Stimulated activated CD4-positive, alpha-beta T cell treated with anti-CD3 and anti-CD28 coated beads, Interleukin-4, amount 100 ng/mL, for 4 hours (primary cell): ENCODE results near the gene PREX1.
"Not testable (repeated sequence)": the region's sequence is repeated elsewhere in the genome, so short reads cannot be mapped to it uniquely, and the experiment has no call there.

Experiments
- DNase-seq, 2 experiments: peaks; one replicate each; pipeline ENCODE4 v3.0.0-alpha.2; 2020

The PREX1 gene

DNA sequence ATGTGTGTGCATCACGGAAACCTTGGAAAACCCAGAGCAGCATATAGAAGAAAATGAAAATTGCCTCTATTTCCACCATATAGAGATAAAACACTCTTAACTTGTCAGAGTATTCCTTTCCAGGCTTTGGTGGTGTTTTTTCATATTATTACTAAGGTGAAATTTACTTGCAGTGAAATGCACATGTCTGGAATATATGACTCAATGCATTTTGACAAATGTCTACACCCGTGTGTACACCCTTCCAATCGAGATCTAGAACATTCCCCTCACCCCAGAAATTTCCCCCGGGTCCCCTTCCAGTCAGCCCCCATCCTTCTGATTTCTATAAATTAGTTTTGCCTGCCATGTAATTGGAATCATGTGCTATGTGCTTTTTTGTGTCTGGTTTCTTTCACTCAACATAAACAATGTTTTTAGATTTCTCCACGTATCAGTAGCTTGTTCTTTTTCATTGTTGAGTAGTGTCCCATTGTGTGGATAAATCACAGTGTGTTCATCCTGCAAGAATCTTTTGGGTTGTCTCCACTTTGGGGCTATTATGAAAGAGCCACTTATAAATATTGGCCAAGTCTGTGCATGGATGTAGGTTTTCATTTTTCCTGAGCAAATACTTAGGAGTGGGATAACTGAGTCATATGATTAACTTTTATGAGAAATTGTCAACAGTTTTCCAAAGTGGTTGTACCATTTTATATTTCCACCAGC, 19.9 kb upstream of the PREX1 start:
- DNase-seq: no peak

DNA sequence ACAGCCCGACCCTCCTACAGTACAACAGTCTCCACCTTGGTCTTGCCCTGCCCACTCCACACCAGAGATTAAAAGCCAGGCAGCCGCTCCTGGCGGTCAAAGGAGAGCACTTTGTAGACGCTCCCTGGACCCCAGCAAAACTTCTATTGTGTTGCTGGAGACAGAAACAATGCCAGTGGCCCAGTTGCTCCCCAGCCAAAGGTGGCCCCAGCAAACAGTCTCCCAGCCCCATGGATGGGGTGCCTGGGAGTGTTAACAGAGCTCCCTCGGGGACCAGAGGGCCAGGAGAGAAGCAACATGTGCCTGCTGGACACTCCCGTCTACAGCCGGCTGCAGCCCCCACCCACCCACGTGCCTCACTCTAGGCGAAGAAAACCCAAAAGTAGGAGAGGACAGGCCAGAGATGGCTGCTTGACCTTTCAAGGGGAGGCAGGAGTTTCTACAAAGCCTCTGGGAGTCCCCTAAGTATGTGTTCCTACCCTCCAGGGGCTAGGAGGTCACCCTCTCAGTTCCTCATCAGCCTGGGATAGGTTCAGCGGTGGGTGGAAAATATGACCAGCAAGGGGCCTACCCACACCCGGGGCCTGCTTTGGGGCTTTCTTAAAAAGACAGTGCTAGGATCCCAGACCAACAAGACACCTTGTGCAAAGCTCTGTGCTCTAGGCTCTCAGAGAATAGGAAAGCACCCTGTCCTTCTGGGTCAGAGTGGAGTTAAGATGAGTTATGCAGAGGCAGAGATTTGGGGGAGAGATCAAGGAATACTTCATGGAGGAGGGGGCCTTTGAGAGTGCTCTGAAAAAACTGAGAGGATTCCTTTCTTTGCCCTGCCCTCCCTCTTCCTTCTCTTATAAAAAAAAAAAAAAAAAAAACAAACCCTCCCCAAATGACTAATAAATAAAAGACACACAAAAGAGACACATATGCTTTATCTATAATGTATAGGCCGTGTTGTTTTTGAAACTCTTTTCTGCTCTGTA, 19.0 kb upstream of the PREX1 start:
- DNase-seq: peak in 1 of 2 experiments; percentile 34

DNA sequence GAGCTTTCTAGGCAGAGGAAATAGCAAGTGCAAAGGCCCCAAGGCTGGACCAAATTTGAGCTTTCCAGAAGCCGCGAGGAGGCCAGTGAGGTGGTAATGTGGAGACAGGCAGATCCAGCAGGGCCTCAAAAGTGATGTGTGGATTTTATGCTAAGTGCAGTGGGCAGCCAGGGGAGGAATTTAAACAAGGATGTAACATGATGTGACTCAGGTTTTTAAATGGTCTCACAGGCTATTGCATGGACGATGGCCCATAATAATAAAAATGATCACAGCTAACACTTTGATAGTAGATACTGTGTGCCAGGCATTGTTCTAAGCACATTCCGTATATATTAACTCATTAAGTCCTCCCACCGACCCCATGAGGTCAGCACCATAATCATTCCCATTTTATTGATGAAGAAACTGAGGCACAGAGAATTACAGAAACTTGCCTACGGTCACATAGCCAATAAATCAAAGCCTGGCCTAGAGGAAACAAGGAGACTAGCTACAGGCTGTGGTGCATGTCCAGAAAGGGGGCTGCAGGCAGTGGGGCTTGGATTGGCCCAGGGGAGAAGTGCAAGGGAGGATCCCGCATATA, 18.0 kb upstream of the PREX1 start:
- no peak for DNase-seq

DNA sequence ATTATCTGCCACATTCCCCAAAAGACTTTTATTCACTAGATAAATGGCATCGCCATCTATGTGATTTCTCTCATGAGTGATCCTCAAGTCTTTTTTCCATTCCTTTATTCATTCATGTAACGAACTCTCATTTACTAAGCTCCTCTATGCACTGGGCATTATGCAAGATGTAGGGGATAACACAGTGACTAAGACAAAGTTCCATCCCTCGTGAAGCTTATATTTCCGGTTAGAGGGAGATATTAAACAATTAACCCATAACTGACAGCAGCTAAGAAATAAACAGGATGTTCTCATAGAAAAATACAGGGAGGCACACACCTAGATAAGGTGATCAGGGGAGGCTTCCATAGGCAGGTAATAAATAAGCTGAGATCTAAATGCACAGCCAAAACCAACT, 17.2 kb upstream of the PREX1 start:
- no peak for DNase-seq

DNA sequence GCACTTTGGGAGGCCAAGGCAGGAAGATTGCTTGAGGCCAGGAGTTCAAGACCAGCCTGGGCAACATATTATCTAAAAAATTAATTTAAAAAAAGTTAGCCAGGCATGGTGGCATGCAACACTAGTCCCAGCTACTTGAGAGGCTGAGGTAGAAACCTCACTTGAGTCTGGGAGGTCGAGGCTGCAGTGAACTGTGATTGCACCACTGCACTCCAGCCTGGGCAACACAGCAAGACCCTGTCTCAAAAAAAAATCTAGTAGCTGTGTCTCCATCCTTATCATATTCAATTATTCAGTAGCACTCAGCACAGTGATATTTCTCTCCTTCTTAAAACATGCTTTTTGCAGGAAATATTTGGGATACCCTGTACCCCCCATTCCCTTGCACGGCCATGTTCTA, 16.1 kb upstream of the PREX1 start:
- not testable (repeated sequence) for DNase-seq

DNA sequence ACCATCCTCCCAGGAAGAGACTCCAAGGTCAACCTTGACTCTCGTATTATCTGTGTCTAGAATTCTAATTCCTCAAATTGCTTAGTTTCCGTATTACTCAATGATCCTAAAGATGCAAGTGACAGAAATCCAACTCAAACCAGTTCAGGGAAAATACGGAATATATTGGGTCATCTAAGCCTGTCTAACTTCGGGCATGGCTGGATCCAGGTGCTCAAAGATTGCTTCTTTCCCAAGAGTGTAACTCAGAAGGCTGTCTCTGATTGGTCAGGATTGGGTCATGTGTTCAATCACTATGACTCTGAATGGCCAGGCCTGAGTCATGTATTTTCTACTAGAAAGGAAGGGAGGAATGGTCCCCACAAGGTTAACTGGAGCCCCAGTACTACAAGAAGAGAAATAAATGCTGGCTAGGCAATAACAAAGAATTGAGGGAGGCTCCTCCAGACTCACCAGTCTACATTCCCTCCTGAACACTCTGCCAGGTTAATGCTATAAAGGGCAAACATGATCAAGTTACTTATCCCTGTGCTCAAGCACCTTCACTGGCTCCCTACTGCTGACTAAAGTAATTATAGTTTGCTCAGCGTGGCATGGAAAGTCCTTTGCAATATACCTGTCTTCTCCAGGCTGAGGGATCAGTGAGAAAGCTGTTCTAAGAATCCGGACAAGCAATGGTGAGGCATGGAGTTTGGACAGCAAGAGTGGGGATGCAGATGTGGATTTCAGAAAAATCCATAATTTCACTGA, 15.4 kb upstream of the PREX1 start:
- no peak for DNase-seq

DNA sequence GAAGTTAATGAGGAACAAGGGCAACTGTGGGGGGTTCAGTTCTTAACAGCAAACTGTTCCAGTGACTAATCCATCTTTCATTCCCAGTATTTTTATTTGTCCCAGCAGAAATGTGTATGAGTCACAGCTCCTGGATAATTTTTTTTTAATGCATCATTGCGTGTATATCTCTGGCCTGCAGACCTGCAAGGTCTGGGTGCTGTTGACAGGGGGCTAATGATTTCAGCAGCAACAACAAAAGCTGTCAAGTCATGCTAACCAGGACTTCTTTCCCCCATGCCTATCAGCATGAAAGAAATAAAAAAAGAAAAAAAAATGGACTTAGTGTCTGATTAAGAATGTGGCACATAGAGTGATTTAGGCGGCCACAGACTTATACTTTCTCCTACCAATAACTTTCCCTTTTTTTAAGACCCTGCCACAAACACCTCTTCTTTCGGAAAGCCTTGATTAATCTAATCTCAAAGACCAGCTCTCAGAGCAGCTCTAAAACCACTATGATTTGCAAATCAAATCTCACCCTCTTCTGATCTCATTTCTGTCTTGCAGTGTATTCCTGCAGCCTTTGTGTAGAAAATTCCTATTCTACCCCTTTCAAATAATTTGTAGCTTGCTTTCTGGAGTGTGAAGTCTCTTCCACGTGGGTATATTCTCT, 14.2 kb upstream of the PREX1 start:
- DNase-seq: no peak

DNA sequence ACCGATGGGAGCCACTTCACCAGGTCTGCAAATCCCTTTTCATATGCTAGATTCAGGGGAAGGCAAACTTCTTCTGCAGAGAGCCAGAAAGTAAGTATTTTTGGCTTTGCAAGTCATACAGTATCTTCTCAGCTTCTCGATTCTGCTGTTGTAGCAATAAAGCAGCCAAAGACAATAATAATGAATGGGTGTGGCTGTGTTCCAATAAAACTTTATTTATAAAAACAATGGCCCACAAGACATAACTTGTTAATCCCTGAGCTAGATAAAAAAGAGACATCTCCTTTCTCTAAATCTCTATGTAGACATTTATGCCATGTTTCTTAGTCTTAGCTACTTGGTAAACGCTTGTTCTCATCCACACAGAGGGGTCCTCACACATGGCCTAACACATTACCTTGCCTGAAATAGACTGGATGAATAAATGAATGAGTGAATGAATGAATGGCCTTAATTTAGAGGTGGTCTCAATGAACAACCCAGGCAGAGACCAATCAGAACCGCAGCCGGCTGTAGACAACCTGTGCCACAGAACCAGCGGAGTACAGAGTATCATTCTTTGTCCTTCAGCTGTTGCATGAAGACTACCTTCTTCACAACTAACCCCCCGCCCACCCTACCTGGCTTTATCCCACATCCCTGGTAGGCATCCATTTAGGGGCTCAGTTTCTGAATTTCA, 13.5 kb upstream of the PREX1 start:
- DNase-seq: no peak

DNA sequence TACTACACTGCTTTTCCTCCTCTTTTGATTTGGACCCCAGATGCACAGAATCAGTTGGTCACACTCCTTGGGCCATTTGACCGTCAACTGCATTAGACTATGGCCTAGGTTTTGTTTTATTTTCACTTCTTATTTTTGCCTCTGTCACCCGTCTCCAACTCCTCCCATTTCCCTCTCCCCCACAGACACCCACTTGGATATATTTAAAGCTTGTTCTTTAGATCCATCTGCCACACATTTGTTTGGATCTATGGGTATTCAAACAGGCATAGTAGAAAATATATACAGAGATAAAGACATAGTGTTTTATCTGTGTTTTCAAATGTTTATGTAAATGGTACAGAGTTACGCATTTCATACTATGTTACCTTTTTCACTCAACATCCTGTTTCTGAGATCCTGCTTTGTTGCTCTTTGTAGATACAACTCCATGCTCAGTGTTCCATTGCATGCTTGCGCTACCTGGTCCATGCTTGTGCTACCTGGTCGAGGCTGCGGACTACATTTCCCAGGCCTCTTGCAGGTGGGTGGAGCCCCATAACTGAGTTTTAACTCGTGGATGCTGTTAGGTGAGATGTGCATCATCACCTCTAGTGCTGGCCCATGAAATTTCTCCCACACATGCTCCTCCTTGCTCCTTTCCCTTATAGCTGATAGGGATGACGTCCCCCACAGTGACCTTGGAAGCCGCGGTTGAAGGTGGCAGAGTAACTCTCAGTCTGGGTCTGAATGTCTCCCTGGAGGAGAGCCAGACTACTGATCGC, 11.5 kb upstream of the PREX1 start:
- no peak for DNase-seq

DNA sequence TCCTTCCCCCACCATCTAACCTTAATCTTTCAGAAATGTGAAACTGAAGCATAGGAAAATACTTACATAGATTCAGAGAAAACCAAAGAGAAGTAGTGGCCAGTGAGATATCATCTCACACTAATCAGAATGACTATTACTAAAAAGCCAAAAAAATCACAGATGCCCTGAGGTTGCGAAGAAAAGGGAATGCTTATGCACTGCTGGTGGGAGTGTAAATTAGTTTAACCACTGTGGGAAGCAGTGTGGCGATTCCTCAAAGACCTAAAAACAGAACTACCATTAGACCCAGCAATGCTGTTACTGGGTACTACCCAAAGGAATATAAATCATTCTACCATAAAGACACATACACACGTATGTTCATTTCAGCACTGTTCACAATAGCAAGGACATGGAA, 9.2 kb upstream of the PREX1 start:
- no peak for DNase-seq

DNA sequence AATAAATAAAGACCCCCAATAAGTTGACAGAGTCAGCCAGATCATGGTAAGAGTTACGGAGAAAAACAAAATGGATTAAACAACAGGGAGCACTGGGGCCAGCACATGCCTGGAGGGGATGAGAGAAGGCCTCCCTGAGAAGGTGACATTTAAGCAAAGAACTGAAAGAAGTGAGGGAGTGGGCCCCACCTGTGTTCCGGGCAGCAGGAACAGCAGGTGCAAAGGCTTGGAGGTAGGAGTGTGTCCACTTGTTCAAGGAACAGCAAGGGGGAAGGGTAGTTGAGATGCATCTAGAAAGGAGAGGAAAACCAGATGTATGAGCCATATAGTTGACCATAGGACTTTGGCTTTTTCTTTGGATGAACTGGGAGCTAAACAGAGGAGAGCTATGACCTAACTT, 7.6 kb upstream of the PREX1 start:
- no peak for DNase-seq

DNA sequence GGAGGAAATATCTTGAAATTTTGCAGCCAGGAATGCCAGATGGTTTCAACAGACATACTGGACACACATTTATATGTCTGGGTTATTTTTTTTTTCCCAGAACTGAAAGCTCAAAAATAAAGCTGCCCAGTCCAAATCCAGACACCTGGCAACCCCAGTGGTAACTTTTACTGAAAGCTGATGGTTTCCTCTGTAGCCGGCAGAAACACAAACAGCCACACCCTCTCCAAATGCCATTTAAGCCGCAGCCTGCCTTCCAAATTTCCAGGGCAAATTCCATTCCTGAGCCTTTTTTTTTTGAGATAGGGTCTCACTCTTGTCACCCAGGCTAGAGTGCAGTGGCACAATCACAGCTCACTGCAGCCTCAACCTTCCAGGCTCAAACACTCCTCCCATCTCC, 6.5 kb upstream of the PREX1 start:
- no peak for DNase-seq

DNA sequence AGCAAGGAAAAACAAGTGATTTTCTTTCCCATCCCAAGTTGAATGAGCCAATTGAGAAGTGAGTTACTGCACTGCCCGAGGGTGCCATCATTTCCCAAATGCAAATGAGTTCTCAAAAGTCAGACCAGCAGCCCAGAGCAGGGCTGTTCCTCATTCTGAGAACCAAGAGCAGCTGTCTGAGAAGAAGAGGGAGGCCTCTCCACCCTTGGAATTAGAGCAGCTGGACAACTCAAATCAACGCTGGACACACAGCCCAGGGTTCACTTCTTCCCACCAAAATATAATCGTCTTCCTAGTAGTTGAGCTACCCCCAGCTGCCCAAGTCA, 4.6 kb upstream of the PREX1 start:
- DNase-seq: no peak

DNA sequence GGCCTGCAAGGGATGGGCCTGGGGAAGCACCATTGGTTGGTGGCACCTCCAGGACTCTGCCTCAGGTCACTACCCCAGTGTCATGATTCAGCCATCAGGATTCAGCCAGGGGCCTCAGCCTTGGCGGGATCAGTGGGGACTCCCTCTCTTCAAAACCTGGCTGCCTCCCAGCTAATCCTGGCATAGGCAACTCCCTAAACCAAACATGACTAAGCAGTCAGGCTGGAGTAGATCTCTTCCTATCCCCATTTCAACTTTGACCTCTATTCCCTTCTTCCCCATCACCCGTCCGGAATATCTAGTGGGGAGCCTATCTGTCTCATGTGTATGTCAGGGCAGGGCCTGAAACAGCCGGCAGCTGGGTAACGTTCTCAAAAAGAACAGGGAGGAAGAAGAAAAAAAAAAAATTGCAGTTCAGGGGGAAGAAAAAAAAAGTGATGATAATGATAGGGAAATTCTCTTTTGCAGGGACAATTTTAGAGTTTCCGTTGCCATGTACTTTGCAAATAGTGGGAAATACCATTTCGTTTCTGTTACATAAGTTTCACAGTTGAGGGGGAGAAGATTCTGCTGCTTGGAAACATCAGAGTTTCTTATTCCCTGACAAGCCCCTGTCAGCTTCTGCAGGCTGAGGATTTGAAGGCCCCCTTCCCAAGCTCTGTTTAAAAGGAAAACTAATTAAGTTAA, 4.1 kb upstream of the PREX1 start:
- DNase-seq: no peak

DNA sequence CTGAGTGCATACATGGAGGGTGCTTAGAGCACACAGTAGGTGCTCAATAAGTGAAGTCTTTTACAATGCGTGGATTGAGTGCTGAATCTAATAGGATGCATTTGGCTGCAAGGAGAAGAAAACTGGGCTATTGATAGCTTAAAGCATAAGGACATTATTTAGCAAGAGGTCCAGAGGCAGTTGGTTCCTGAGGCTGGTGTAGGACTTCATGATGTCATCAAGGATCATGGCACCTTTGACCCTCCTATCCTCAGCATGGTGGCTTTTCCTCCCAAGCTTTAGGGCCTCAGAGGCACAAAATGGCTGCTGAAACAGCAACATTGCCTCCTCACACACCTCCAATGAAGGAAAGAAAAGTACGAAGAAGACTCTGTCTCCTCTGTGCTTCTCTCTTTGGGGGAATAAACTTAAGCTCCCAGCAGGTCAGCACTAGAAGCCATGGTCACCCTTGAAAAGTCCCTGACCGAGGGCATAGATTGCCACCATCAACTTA, 3.1 kb upstream of the PREX1 start:
- DNase-seq: no peak

DNA sequence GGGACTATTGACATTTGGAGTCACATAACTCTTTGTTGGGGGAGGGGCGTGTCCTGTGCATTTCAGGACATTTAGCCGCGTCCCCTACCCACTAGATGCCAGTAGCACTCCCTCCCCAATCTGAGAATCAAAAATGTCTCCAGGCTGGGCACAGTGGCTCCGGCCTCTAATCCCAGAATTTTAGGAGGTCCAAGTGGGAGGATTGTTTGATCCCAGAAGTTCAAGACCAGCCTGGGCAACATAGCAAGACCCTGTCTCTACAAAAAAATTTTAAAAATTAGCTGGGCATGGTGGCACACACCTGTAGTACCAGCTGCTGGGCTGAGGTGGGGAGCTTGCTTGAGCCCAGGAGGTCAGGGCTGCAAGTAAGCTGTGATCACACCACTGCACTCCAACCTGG, 2.1 kb upstream of the PREX1 start:
- no peak for DNase-seq

DNA sequence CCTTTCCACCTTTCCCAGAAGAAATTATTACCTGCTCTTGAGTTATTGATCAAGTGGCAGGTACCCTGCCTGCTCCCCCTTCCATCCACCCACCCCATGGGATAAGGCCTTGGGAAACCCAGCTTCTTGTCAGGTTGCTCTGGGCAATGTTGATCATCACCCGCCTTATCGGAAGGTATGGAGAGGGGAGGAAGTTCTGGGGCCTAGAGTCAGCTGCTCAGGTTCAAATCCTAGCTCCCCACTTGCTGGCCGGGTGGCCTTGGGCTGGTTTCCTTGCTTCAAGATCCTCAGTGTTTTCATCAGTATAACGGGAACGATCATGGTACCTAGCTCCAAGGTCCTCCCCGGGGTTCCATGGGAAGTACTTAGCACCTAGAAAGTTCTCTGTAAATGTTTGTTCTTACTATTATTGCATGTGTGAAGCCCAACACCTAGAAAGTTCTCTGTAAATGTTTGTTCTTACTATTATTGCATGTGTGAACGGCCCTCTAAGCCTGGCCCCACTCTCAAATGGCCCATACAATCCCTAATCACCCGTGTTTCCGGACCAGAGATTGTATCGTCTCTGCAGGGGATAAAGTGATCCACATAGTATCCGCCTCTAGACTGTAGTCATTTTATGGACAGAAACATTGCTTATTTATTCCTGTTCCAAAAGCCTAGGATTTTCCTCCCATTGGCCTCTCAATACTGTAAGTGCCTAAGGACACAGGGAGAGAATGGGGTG, 1.1 kb upstream of the PREX1 start:
- no peak for DNase-seq

DNA sequence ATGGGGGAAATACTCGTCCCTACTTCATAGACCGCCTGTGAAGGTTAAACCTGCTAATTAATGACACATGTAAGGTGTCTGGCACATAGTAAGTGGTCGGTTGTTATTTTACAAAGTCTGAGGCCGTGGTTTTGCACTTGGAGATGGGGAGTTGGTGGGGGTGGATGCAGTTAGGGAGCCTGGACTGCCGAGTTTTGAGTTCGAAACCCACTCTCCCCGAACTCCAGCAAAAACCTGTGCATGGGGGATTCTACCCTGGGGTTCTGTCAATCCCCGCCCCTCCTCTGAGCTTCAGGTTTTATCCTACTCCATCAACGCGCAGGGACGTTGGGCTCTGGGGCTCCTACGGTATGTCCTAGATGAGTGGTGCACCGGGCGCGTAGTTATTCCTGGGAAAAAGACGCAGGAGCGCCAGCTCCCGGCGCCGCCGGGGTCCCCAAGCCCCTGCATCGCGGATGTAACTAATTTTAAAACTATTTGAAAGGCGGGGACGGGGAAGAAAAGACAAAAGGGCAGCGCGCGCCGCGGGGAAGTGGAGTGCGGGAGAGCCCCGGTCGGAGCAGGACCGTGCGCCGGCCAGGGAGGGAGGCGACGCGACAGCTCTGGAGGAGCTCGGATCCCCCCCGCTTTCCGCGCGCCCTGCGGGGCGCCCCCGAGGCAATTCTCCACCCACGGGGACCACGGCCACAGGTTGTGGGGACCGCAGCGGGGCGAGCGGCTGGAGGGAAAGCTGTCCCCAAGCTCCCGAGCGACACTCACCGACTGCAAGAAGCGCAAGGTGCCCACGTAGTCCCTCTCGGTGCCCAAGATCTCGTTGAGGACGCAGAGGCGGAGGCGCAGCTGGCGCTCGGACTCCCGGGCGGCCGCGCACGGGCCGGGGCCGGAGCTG, 672 bp downstream of the PREX1 start:
- peak in 1 of 2 experiments; percentile 19 for DNase-seq

DNA sequence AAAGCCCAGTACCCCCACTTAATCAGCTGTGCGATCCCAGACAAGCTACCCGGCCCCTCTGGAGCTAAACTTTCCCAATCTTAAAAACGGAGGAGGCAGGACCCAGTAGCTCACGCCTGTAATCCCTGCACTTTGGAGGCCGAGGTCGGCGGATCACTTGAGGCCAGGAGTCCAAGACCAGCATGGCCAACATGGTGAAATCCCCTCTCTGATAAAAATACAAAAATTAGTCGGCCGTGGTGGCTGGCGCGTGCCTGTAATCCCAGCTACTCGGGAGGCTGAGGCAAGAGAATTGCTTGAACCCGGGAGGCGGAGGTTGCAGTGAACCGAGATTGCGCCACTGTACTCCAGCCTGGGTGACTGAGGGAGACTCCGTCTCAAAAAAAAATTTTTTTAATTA, 1.3 kb downstream of the PREX1 start:
- DNase-seq: not testable (repeated sequence)
